ENCODE results near the gene TIMM21.

TIMM21 gene

GRCh38 chr18:74196220-74197119 lies 48.1 kb downstream of the TIMM21 start:
- peak; percentile 60 for DNase-seq

DNA sequence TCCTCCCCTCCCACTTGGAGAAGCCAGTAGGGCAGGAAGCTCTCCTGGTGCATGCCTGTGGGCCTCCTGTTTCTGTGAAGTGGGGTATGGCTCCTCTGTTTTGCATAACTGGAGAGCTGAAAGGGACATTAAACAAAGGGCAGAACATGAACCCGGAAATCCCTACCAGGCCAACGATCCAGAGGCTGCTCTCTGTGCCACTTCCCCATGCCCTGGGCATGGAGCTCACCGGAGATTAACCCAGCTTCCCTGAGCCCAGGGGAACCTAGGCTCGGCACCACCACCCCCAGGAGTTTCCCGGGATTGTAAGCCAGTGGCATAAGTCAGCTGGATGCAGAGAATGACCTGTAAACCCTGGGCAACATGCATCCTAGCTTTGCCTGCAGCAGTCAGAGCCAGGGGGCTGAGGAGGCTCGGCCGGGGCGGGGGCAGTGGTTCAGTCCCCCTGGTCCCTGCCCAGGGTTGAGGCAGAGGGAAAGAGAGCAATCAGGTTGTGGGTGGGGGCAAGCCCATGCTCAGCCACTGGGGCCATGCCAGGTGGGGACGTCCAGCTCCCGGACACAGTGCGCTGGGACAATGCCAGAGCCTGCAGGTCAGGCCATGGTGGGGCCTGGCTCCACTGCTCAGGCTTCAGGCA lies 49.5 kb downstream of the TIMM21 start:
- no peak for DNase-seq

DNA sequence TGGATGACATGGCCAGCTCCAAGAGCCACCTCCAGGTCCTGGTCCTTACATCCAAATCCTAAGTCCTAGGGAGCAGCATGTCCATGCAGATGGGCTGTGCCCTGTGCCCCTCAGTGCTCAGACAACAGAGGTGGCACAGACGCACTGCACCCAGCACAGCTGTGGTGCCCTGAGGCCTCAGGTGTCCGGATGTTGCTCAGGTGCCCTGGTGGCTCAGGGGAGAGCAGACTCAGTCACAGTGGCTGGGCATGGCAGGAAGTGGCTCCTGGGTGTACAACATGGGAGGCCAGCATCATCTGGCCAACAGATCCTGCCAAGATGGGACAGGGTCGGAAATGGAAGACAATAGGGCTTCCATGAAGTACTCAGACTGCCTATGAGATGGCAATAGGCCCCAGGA lies 50.1 kb downstream of the TIMM21 start:
- DNase-seq: no peak

- DNase-seq: no peak
Measured at GRCh38 chr18:74200780-74201179, 52.5 kb downstream of the TIMM21 start.

DNA sequence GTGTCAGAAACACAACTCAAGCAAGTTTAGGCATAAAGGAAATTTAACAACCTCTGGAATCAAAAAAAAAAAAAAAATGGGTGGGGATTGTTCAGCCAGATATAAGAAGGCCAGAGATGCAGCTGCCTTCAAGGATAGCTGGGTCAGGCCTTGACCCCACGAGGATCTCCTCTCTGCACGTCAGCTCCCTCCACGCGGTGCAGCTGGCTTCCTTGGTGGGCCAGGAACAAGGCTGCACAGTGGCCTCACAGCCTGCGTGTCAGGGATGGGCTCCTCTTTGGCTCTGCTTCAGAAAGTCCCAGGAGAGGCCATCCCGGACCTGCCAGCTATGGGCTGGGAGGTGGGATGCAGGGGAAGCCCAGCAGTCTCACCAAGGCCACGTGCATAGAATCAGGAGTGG lies 55.5 kb downstream of the TIMM21 start:
- no peak for DNase-seq

- no peak for DNase-seq
Measured at GRCh38 chr18:74204526-74205152, 56.3 kb downstream of the TIMM21 start.

Data from NCI-H1092 (cell line).